HG03575 (cell line): ENCODE results near the gene DENND4B.

Source experiments
- ATAC-seq: cut with Tn5 transposase; IDR thresholded peaks from one replicate; pipeline ENCODE4 v1.9.1; 2021; ENCODE audit not compliant: unreplicated experiment, insufficient number of reproducible peaks, low FRiP score; ENCODE audit errors: extremely low read depth

Gene DENND4B

GRCh38 chr1:153954826-153955225 lies 8.3 kb upstream of the DENND4B start:
- no peak for ATAC-seq

GRCh38 chr1:153953859-153954365 lies 7.4 kb upstream of the DENND4B start:
- ATAC-seq, result no peak

- no peak for ATAC-seq
Measured at GRCh38 chr1:153951801-153952200, 5.3 kb upstream of the DENND4B start.

- ATAC-seq, result no peak
Measured at GRCh38 chr1:153951183-153951582, 4.7 kb upstream of the DENND4B start.

- ATAC-seq, result peak; percentile 41
Measured at GRCh38 chr1:153945795-153946621, 510 bp downstream of the DENND4B start.

- no peak for ATAC-seq
Measured at GRCh38 chr1:153945131-153945794, 1.3 kb downstream of the DENND4B start.

- no peak for ATAC-seq
Measured at GRCh38 chr1:153944827-153945117, 1.7 kb downstream of the DENND4B start.

GRCh38 chr1:153944005-153944826 lies 2.3 kb downstream of the DENND4B start:
- ATAC-seq, result no peak

GRCh38 chr1:153942766-153943549 lies 3.6 kb downstream of the DENND4B start:
- ATAC-seq, result no peak

GRCh38 chr1:153941826-153942725 lies 4.4 kb downstream of the DENND4B start:
- ATAC-seq, result no peak

GRCh38 chr1:153940756-153941155 lies 5.8 kb downstream of the DENND4B start:
- ATAC-seq, result no peak

GRCh38 chr1:153939476-153939875 lies 7.0 kb downstream of the DENND4B start:
- ATAC-seq, result no peak

GRCh38 chr1:153938996-153939395 lies 7.5 kb downstream of the DENND4B start:
- ATAC-seq, result no peak

GRCh38 chr1:153937331-153937730 lies 9.2 kb downstream of the DENND4B start:
- no peak for ATAC-seq

GRCh38 chr1:153936011-153936802 lies 10.3 kb downstream of the DENND4B start:
- no peak for ATAC-seq

GRCh38 chr1:153934746-153935145 lies 11.8 kb downstream of the DENND4B start:
- ATAC-seq, result no peak

- no peak for ATAC-seq
Measured at GRCh38 chr1:153933955-153934354, 12.6 kb downstream of the DENND4B start.
